Globus pallidus (tissue), 1 donor: ENCODE data around the gene AMACR.
"Not testable (repeated sequence)": the region's sequence is repeated elsewhere in the genome, so short reads cannot be mapped to it uniquely, and the experiment has no call there.

Experiments
- DNase-seq: peaks from one replicate; pipeline ENCODE4 v3.0.0-alpha.2; 2015; ENCODE audit warnings: low spot score

The AMACR gene

DNA sequence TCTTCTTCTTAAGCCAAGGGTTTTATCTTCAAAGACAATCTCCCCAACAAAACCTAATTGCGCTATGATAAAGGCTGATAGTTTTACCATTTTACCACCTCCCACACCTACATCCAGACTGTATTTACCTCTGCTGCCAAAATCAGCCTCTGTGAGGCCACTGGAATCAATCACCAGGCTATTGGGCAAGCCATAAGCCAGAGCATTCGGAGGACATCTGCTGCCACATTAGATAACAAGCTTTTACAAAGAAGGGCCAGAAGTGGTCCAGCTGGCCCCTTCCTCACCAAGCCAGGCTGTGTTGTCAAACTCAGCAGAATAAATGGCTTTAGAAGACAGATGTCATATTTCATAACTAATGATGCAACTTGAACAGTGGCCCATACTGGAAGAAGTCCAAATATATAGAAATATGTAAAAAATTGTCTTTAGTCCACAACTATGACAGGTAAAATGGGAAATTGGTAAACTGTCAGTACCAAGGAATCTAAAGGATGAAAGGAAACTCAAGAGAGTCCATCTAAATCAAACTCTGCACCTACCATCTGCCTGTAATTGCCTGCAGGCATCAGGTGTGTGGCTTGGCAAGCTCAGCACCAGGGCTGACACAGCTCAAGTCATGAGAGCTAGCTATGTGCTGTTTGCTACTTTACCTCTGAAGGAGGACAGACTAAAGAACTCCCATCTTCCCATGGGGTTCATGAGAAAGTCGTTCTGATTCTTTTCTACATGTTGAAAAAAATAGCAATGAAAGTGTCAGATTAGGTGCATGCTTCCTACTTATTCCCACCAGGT lies 39.4 kb downstream of the AMACR start:
- no peak for DNase-seq

DNA sequence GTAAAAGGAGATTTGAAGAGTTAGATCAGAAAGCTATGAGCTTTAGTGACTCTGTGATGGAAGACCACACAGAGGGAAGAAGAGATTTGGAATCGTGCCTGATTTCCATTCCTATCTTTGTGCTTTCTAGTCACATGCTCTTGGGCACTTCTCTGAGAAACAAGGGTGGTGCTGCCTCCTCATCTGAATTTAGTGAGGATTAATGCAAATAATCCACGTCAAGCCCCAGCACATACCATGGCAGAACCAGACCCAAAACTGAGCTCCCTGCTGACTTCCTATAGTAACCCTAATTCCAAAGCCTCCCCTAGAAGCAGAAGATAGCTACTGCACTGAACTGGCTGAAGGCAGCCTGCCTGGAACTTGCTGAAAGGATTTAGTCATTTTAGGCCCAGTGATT lies 41.0 kb downstream of the AMACR start:
- DNase-seq = no peak

DNA sequence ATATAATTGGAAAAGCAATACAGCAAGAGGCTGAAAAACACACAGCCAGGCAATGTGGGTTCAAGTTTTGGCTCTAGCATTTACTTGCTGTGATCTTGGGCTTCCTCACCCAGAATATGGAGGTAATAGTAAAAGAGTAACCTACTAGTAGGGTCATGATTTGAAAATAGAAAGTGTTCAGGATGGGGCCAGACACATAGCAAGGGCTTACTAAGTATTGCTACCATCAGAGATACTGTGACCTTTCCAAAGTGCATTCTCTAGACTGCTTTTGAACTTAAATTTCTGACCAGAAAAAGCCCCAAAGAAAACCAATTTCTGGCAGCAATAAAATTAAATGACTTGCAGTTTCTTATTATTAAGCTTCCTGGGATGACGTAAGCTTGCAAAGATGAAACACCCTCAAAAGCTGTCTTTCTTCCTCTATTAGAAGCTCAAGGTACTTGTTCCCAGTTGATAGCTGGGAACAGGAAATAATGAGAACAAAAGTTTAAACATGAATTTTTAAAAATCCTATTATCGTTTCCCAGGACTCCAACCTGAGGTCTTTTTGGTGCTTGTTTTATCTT lies 43.6 kb downstream of the AMACR start:
- no peak for DNase-seq

DNA sequence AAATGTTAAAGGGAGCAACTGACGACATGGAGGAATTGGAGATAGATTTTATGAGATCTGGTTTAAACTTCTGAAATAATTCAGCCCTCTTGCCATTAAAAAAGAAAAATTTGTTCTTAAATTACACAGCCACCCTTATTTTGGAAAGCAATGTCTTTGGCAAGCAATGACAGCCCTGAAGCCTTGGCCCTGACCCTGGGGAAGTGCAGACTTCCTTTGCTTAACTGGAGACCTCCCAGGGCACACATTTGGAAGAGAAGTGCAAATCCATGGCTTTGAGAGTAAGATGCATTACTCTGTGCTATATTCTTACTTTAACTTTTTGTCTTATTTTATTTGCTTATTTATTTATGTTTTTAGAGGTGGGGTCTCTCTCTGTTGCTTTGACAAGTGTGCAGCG lies 49.7 kb downstream of the AMACR start:
- DNase-seq = no peak

DNA sequence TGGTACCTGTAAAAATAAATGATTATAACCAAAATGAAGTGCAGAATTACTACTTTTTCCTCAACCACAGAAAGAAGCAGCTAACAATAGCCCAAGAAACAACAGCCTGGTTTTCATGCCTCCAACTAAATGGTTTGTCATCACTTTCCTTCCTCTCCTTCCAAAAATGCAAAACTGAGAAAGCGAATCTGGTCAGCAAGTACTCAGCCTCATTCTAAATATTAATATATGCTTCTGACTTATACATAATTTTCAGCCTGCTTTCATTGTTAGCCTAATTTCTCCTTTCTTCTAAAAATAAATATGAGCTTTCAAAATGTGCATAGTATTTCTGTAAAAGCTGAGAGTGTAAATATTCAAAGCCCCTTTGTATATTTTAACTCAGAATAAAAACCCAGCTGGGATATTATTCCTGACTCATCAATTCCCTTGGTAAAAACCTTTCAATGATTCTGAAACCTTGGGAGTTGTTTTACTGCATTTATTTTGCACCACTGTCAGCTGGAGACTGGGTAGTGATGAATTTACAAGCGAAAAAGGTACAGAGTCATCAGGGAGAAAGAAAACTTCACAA lies 50.2 kb downstream of the AMACR start:
- no peak for DNase-seq

DNA sequence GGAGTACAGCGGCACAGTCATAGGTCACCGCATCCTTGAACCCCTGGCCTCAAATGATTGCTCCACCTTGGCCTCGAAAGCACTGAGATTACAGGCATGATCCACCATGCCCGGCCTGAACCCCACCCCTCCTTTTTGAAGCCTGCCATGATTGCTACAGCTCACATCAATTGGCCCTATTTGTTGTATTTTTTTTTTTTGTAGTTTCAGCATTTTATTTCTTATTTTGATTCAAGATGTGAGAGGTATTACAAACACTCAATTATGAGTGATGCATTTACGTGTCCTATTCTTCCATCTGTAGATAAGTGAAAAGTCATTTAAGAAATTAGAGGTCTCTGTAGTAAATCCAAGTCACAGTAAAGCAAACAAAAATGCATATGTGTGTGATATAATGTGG lies 55.7 kb downstream of the AMACR start:
- DNase-seq = not testable (repeated sequence)

DNA sequence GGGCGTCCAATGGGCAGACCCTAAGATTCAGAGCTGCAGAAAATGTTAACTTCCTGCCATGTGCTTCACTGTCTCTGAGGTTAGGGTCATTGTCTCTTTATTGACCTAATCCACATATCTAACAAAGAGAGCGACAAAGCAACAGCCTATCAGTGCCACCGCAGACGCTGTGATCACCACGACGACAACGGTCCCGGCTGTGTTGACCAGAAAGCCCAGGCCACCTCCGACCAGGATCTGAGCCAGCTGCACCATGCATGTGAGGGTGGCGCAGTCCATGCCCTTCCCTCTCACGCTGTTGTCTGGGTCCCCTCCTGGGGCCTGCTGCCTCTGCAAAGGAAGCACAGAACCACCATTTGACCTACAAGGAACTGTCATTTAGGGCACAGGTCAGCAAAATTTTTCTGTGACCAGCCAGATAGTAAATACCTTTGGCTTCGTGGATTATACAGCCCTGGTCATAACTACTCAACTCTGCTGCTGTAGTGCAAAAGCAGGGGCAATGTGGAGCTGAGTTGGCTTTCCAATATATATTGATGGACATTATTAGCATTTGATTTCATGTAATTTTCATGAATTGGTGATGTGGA lies 63.2 kb downstream of the AMACR start:
- no peak for DNase-seq

DNA sequence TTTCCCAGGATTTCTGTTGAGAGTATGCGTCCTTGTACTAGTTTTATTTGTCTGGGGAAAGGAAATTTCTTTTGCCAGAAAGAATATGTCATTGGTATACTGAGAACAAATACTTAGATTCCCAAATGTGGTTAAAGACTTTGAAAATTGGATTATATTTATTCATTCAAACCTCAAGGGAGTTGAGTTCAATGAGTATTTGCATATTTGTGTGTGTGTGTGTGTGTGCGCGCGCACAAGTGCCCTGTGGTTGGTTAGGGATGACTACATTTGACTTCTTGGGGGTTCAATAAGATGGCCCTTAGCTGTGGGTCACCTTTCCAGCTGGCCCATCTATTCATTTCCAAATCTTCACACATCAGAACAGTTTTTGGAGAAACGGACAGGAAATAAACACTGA lies 66.8 kb downstream of the AMACR start:
- no peak for DNase-seq

DNA sequence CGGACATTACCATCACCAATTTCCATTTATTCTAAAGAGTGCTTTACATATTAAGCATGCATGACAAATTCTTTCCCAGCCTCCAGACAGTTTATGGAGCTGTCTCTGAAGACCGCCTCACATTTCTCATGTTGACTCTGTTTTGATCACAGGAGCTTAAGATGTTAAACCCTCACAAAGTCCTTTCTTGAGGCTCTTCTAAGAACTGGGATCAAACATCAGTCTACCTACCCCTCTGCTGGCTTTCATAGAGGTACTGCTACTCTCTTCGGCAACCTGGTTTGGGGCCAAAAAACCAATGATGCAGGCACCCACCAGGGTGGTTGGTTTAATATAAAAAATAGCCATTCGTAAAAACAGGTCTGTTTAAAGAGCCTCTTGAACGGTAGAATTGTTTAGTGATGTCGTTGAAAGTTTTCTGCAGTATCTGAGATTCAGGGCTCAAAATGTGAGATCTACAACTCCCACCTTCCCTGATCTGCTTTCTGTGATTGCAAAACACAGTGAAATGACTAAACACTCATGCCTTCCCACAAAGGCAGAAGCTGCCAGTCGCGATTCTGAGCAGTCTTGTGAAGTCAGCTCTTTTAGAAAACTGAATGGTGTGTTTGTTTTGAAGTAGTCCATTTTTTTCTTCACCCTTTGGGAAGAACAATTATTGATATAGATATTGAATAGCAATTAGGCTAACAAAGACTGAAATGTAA lies 68.1 kb downstream of the AMACR start:
- no peak for DNase-seq

DNA sequence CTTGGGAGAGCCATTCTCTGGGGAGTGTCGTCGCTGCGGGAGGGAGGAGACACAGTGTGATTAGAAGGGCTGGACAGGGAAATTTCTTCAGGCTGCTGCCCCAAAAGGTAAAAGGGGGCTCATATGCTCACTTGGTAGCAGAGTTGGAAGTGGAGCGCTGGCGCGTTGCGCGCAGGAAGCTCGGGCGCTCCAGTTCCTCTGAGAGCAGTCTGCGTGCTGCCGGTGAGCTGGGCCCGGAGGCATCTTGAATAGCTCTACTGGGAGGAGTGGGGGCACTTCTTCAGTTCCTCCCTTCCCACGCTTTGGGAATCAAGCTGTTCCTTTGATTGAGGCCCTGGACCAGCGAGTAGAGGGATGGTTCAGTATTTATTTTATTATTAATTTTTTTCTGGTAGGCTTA lies 69.0 kb downstream of the AMACR start:
- no peak for DNase-seq

DNA sequence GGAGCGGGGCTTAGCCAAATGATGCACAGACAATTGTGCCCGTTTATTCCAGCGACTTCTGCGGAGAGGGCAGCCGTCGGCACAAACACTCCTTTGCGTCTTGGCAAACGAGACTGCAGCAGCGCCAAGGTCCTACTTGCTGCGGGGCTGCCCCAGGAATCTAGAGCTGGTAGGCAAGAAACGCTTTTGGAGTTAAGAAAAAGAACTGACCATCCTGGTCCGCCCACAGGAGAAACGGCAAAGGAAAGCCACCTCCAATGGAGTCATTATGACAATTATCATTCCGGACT lies 69.4 kb downstream of the AMACR start:
- DNase-seq = no peak

DNA sequence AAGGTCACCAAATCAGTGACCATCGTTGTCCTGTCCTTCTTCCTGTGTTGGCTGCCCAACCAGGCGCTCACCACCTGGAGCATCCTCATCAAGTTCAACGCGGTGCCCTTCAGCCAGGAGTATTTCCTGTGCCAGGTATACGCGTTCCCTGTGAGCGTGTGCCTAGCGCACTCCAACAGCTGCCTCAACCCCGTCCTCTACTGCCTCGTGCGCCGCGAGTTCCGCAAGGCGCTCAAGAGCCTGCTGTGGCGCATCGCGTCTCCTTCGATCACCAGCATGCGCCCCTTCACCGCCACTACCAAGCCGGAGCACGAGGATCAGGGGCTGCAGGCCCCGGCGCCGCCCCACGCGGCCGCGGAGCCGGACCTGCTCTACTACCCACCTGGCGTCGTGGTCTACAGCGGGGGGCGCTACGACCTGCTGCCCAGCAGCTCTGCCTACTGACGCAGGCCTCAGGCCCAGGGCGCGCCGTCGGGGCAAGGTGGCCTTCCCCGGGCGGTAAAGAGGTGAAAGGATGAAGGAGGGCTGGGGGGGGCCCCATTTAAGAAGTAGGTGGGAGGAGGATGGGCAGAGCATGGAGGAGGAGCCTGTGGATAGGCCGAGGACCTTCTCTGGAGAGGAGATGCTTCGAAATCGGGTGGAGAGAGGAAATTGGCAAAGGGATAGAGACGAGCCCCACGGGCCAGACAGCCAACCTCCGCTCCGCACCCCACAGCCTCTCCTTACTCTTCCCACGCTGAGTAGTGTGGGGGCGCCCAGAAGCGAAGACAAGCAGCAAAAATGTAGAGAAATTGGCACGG lies 69.9 kb downstream of the AMACR start:
- DNase-seq = no peak

DNA sequence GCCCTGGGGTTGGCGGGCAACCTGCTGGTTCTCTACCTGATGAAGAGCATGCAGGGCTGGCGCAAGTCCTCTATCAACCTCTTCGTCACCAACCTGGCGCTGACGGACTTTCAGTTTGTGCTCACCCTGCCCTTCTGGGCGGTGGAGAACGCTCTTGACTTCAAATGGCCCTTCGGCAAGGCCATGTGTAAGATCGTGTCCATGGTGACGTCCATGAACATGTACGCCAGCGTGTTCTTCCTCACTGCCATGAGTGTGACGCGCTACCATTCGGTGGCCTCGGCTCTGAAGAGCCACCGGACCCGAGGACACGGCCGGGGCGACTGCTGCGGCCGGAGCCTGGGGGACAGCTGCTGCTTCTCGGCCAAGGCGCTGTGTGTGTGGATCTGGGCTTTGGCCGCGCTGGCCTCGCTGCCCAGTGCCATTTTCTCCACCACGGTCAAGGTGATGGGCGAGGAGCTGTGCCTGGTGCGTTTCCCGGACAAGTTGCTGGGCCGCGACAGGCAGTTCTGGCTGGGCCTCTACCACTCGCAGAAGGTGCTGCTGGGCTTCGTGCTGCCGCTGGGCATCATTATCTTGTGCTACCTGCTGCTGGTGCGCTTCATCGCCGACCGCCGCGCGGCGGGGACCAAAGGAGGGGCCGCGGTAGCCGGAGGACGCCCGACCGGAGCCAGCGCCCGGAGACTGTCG lies 70.7 kb downstream of the AMACR start:
- no peak for DNase-seq

DNA sequence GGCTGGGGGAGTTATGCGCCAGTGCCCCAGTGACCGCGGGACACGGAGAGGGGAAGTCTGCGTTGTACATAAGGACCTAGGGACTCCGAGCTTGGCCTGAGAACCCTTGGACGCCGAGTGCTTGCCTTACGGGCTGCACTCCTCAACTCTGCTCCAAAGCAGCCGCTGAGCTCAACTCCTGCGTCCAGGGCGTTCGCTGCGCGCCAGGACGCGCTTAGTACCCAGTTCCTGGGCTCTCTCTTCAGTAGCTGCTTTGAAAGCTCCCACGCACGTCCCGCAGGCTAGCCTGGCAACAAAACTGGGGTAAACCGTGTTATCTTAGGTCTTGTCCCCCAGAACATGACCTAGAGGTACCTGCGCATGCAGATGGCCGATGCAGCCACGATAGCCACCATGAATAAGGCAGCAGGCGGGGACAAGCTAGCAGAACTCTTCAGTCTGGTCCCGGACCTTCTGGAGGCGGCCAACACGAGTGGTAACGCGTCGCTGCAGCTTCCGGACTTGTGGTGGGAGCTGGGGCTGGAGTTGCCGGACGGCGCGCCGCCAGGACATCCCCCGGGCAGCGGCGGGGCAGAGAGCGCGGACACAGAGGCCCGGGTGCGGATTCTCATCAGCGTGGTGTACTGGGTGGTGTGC lies 71.4 kb downstream of the AMACR start, which contains the start of gene RXFP3:
Gene RXFP3 (plus strand): TSS at position 6 of the 636 bp plus-strand sequence. CDS start 355 bp downstream, at position 361.
- DNase-seq = no peak
